Breast epithelium (tissue), 4 donors: ENCODE data around the gene PDE4D. TPM values are rescaled to one million over a fixed set of nuclear protein-coding genes. Genes with fewer than 3 reads are reported as not detected.

Experiments used
- DNase-seq, 2 donors: peaks; one replicate each; pipeline ENCODE4 v3.0.0-alpha.2; 2019; ENCODE audit warnings: low spot score in 2 of 2
- H3K27ac ChIP-seq, 2 donors: fragments of 200-600 bp; sonication (generic) in 1 of 2; one replicate each; pipeline ENCODE4 v1.5.1; 2016 to 2019; ENCODE audit warnings: mild to moderate bottlenecking in 1 of 2
- H3K27me3 ChIP-seq, 2 donors: fragments of 200-600 bp; sonication (generic) in 1 of 2; one replicate each; pipeline versions ENCODE4 v1.5.1 to v1.6.0; 2017 to 2019; ENCODE audit warnings: control low read depth in 1 of 2, mild to moderate bottlenecking in 1 of 2
- H3K36me3 ChIP-seq: fragments of 200-600 bp; one replicate; pipeline ENCODE4 v1.5.1; 2019
- H3K4me1 ChIP-seq, 2 donors: fragments of 200-600 bp; sonication (generic); one replicate each; pipeline ENCODE4 v1.5.1; 2016 to 2019; ENCODE audit warnings: control low read depth in 1 of 2
- H3K4me3 ChIP-seq, 3 donors: fragments of 200-600 bp; sonication (generic); 1 replicate in 2 of 3; 2 replicates in 1 of 3; pipeline ENCODE4 v1.5.1; 2016 to 2019; ENCODE audit warnings: mild to moderate bottlenecking in 3 of 3, moderate library complexity in 2 of 3
- H3K9me3 ChIP-seq, 2 donors: fragments of 200-600 bp; sonication (generic) in 1 of 2; one replicate each; pipeline ENCODE4 v1.5.1; 2016 to 2019; ENCODE audit warnings: control low read depth in 1 of 2
- POLR2A ChIP-seq: fragments of 450-650 bp; IDR thresholded peaks from one replicate; pipeline ENCODE4 v1.6.1; 2016; ENCODE audit warnings: antibody characterized with exemption, mild to moderate bottlenecking, moderate library complexity
- POLR2AphosphoS5 ChIP-seq, 3 donors: sonication (generic); formaldehyde crosslinking; IDR thresholded peaks; one replicate each; pipeline ENCODE4 v1.6.1; 2017; ENCODE audit warnings: antibody characterized with exemption in 3 of 3
- intact Hi-C: fragments of 100-400 bp; cut with DNase I; formaldehyde crosslinking; loops from one replicate; pipeline ENCODE4 v1.15.1; 2023; ENCODE audit warnings: low total_unique reads
- total RNA-seq, 3 donors: library from RNA; depleted of rRNA; stranded (reverse); fragments of >200 nt; gene quantifications; one replicate each; pipeline ENCODE4 v1.1.0, GENCODE V29; 2016
- TF ChIP-seq, protein P1 (sequence below), 3 donors: fragments of 450-650 bp; IDR thresholded peaks; one replicate each; pipeline ENCODE4 v1.5.1; 2016 to 2017; ENCODE audit warnings: antibody characterized with exemption in 3 of 3, mild to moderate bottlenecking in 3 of 3, moderate library complexity in 3 of 3

The PDE4D gene
- total RNA-seq, 3 donors from 2014 or later = 14.4 to 37.4 (median 28.2) TPM

DNA sequence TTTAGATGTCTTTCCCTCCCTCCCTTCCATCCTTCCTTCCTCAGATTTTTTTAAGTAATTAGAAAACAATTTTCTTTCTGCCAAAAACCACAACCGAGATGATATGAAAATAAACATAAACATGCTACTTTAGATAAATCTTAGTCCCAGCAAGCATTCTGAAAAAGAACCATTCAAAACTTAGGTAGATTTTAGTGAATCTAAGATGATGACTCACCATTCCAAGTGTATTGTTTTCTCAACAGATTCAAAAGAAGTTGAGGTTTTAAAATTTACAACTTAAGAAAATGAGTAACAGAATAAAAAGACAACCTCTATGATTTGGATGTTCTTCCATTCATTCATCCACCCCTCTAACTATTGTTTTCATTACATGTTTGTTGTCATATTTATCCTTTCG is 465.1 kb downstream of the PDE4D start:
- intact Hi-C loops = no loop called here

DNA sequence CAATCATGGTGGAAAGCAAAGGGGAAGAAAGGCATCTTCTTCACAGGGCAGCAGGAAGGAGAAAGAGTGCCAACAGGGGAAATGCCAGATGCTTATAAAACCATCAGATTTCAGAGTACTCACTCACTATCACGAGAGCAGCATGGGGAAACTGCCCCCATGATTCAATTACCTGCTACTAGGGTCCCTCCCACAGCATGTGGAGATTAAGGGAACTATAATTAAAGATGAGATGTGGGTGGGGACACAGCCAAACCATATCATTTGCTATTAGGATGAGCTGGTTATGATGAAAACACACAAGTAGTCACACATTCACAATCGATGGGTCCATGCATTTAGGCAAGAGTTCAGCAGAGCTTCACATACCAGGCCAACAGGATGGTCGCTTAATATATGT is 469.0 kb downstream of the PDE4D start:
- H3K9me3 ChIP-seq = no peaks in the 10 kb centered on the region
- H3K4me1 ChIP-seq = no peaks in the 10 kb centered on the region
- no peak overlapping the region for H3K27ac ChIP-seq
- TF ChIP-seq, protein P1, sequence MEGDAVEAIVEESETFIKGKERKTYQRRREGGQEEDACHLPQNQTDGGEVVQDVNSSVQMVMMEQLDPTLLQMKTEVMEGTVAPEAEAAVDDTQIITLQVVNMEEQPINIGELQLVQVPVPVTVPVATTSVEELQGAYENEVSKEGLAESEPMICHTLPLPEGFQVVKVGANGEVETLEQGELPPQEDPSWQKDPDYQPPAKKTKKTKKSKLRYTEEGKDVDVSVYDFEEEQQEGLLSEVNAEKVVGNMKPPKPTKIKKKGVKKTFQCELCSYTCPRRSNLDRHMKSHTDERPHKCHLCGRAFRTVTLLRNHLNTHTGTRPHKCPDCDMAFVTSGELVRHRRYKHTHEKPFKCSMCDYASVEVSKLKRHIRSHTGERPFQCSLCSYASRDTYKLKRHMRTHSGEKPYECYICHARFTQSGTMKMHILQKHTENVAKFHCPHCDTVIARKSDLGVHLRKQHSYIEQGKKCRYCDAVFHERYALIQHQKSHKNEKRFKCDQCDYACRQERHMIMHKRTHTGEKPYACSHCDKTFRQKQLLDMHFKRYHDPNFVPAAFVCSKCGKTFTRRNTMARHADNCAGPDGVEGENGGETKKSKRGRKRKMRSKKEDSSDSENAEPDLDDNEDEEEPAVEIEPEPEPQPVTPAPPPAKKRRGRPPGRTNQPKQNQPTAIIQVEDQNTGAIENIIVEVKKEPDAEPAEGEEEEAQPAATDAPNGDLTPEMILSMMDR (IDR thresholded peaks at IDR 0.05) = no peak
- TF ChIP-seq POLR2AphosphoS5 (IDR thresholded peaks at IDR 0.05) (no peak), POLR2A (no peak)
- intact Hi-C loops = no loop called here
- no peak overlapping the region for H3K4me3 ChIP-seq
- no peak for DNase-seq
- no peaks in the 10 kb centered on the region for H3K27me3 ChIP-seq
- no peaks in the 10 kb centered on the region for H3K36me3 ChIP-seq

More for the DNA sequence above, 465.1 kb downstream of the PDE4D start:
- TF ChIP-seq, protein P1 (IDR thresholded peaks at IDR 0.05) = no peak
- TF ChIP-seq POLR2A (no peak), POLR2AphosphoS5 (IDR thresholded peaks at IDR 0.05) (no peak)
- Histone ChIP-seq H3K27me3 (no peaks in the 10 kb centered on the region), H3K27ac (no peak overlapping the region), H3K36me3 (no peaks in the 10 kb centered on the region), H3K4me3 (no peak overlapping the region), H3K4me1 (no peaks in the 10 kb centered on the region), H3K9me3 (no peaks in the 10 kb centered on the region)
- DNase-seq = no peak

DNA sequence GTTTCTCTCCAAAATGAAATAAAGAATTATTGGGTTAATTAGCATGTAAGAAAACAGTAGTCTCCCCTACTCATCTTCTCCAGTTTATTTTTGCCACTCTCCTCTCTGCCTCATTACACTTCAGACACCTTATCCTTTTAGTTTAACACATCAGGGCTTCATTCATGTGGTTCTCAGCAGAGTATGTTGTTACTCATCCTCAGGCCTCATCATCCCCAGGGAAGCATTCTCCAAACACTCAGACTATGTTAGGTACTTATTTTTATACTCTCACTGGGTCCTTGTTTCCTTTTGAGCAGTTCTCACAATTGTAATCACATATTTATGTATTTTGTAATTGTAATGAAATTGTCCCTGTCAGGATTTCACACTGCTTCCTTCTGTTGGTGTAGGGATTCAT is 470.5 kb downstream of the PDE4D start:
- Histone ChIP-seq H3K27me3 (no peaks in the 10 kb centered on the region), H3K4me3 (no peak overlapping the region), H3K9me3 (no peaks in the 10 kb centered on the region), H3K36me3 (no peaks in the 10 kb centered on the region), H3K4me1 (no peaks in the 10 kb centered on the region), H3K27ac (no peak overlapping the region)
- no peak for DNase-seq
- intact Hi-C loops = no loop called here
- no peak for TF ChIP-seq POLR2A
- no peak for TF ChIP-seq POLR2AphosphoS5 (IDR thresholded peaks at IDR 0.05)
- TF ChIP-seq, protein P1 (IDR thresholded peaks at IDR 0.05) = no peak

DNA sequence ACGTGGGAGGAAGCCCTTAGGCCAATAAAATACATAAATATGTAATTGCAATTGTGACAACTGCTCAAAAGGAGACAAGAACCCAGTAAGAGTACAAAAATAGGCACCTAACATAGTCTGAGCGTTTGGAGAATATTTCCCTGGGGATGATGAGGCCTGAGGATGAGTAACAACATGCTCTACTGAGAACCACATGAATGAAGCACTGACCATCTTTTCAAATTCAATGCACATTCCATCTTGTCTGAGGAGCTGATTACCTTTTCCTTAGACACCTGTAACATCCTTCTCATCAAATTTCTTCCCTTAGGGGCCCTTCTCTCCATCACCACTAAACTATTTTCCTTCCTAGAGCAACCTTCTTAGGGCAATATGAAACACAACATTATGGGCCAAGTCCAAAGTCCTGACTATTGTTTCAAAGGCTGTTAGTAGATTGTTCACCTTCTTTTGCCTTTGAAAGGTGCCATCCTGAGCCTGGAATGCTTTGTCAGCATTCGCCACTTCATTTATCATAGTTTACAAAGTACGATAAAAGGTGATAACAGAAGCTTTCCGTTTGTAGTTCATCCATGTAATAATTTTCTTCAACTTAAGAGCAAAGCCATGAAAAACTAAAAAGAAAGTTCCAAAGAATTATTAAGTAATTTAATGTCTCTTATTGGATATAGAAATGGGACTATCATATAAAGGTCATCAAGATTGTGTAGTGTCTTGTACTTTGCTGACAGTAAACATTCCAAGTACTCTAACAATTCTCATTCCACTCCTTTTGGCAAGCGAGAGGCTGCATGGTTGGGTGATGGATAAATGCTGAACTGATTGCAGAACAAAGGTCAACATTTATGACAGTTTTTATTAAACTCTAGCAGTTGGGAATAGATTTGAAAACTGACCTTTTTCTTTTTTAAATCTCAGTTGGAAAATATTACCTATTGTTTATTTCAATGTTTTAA is 471.3 kb downstream of the PDE4D start:
- no peak for TF ChIP-seq POLR2A
- TF ChIP-seq, protein P1 (IDR thresholded peaks at IDR 0.05) = no peak
- TF ChIP-seq POLR2AphosphoS5 (IDR thresholded peaks at IDR 0.05) = no peak

DNA sequence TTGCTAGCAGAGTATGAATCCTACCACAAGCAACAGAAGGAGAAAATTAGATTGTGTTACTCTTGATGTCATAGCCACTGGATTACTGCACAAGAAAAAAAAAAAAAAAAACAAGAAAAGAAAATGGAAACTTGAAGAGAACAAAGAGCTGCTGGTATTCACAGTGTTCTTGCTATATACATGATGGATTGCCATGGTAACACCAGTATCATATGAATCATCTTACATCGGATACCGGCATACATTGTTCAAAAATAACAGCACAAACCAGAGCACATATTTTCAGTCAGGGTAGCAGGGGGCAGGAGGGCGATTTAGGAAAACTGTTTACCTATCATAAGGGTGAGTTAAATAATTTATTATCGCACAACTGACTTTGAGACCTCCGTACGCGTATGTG is 472.9 kb downstream of the PDE4D start:
- no peak for DNase-seq
- intact Hi-C loops = no loop called here
- TF ChIP-seq POLR2AphosphoS5 (IDR thresholded peaks at IDR 0.05) (no peak), POLR2A (no peak)
- TF ChIP-seq, protein P1 (IDR thresholded peaks at IDR 0.05) = no peak
- no peak overlapping the region for H3K4me3 ChIP-seq
- no peaks in the 10 kb centered on the region for H3K9me3 ChIP-seq
- H3K27ac ChIP-seq = no peak overlapping the region
- no peaks in the 10 kb centered on the region for H3K36me3 ChIP-seq
- H3K27me3 ChIP-seq = no peaks in the 10 kb centered on the region
- no peaks in the 10 kb centered on the region for H3K4me1 ChIP-seq

More for the DNA sequence above, 471.3 kb downstream of the PDE4D start:
- no peaks in the 10 kb centered on the region for H3K27me3 ChIP-seq
- H3K36me3 ChIP-seq = no peaks in the 10 kb centered on the region
- no peaks in the 10 kb centered on the region for H3K4me1 ChIP-seq
- no peak for DNase-seq
- no peaks in the 10 kb centered on the region for H3K9me3 ChIP-seq
- intact Hi-C loops = no loop called here
- H3K4me3 ChIP-seq = no peak overlapping the region
- no peak overlapping the region for H3K27ac ChIP-seq
